Liver (tissue), 9 donors: Measurements from ENCODE around the gene RIPK1. TPM values are rescaled to one million over a fixed set of nuclear protein-coding genes. Genes with fewer than 3 reads are reported as not detected.

ENCODE experiments used
- DNase-seq: peaks from one replicate; pipeline ENCODE4 v3.0.0-alpha.2; 2017; ENCODE audit warnings: low spot score
- H3K27ac ChIP-seq, 2 donors: one replicate each; pipeline ENCODE4 v1.7.0; 2013; ENCODE audit warnings: inconsistent platforms in 2 of 2, low read length in 2 of 2, control low read depth in 1 of 2, low read depth in 1 of 2, mild to moderate bottlenecking in 1 of 2
- H3K27me3 ChIP-seq, 4 donors: one replicate each; pipeline versions ENCODE4 v1.6.1 to v1.7.0; 2013; ENCODE audit warnings: low read length in 3 of 4, inconsistent platforms in 1 of 4, mild to moderate bottlenecking in 1 of 4, moderate library complexity in 1 of 4; ENCODE audit not compliant: control insufficient read depth in 4 of 4, insufficient read depth in 4 of 4
- H3K36me3 ChIP-seq, 4 donors: one replicate each; pipeline versions ENCODE4 v1.6.1 to v1.7.0; 2013; ENCODE audit warnings: low read length in 3 of 4, mild to moderate bottlenecking in 3 of 4, low read depth in 1 of 4, moderate library complexity in 1 of 4; ENCODE audit not compliant: control insufficient read depth in 4 of 4, insufficient read depth in 3 of 4
- H3K4me1 ChIP-seq, 4 donors: one replicate each; pipeline versions ENCODE4 v1.6.1 to v1.7.0; 2013; ENCODE audit warnings: low read length in 3 of 4, mild to moderate bottlenecking in 3 of 4, moderate library complexity in 1 of 4; ENCODE audit not compliant: control insufficient read depth in 4 of 4, insufficient read depth in 4 of 4
- H3K4me3 ChIP-seq, 3 donors: one replicate each; pipeline versions ENCODE4 v1.6.1 to v1.7.0; 2013; ENCODE audit warnings: low read length in 3 of 3, control low read depth in 1 of 3, low read depth in 1 of 3, mild to moderate bottlenecking in 1 of 3
- H3K9ac ChIP-seq, 2 donors: one replicate each; pipeline ENCODE4 v1.7.0; 2013; ENCODE audit warnings: low read length in 2 of 2, mild to moderate bottlenecking in 2 of 2, moderate library complexity in 2 of 2, control low read depth in 1 of 2, low read depth in 1 of 2
- H3K9me3 ChIP-seq, 4 donors: one replicate each; pipeline versions ENCODE4 v1.6.1 to v1.7.0; 2013; ENCODE audit warnings: low read length in 3 of 4; ENCODE audit not compliant: control insufficient read depth in 4 of 4
- EGR1 ChIP-seq, 2 donors: IDR thresholded peaks; 2 replicates each; pipeline ENCODE4 v1.6.1; 2016 to 2018; ENCODE audit warnings: antibody characterized with exemption in 2 of 2, low read depth in 2 of 2
- FOXA1 ChIP-seq: IDR thresholded peaks from 2 replicates; pipeline ENCODE4 v1.6.1; 2016; ENCODE audit warnings: antibody characterized with exemption
- FOXA2 ChIP-seq: IDR thresholded peaks from 2 replicates; pipeline ENCODE4 v1.6.1; 2016; ENCODE audit warnings: antibody characterized with exemption
- GABPA ChIP-seq, 2 donors: IDR thresholded peaks in 1 of 2; conservative IDR thresholded peaks in 1 of 2; 2 replicates each; pipeline ENCODE4 v1.6.1; 2016; ENCODE audit warnings: antibody characterized with exemption in 2 of 2, mild to moderate bottlenecking in 1 of 2, moderate library complexity in 1 of 2
- HNF4A ChIP-seq, 2 donors: conservative IDR thresholded peaks; 2 replicates each; pipeline ENCODE4 v1.6.1; 2016; ENCODE audit warnings: antibody characterized with exemption in 2 of 2, mild to moderate bottlenecking in 2 of 2
- HNF4G ChIP-seq: IDR thresholded peaks from 2 replicates; pipeline ENCODE4 v1.6.1; 2016; ENCODE audit warnings: antibody characterized with exemption
- JUND ChIP-seq, 2 donors: IDR thresholded peaks; 2 replicates each; pipeline ENCODE4 v1.6.1; 2016; ENCODE audit warnings: antibody characterized with exemption in 2 of 2
- NR2F2 ChIP-seq: IDR thresholded peaks from 2 replicates; pipeline ENCODE4 v1.6.1; 2016; ENCODE audit warnings: antibody characterized with exemption
- RAD21 ChIP-seq, 2 donors: IDR thresholded peaks; 2 replicates each; pipeline ENCODE4 v1.6.1; 2016; ENCODE audit warnings: antibody characterized with exemption in 2 of 2, mild to moderate bottlenecking in 2 of 2
- RXRA ChIP-seq, 2 donors: IDR thresholded peaks; 2 replicates each; pipeline ENCODE4 v1.6.1; 2017 to 2018; ENCODE audit warnings: antibody characterized with exemption in 2 of 2, mild to moderate bottlenecking in 1 of 2
- SP1 ChIP-seq: IDR thresholded peaks from 2 replicates; pipeline ENCODE4 v1.6.1; 2018; ENCODE audit warnings: antibody characterized with exemption, mild to moderate bottlenecking
- TAF1 ChIP-seq: conservative IDR thresholded peaks from 2 replicates; pipeline ENCODE4 v1.6.1; 2016; ENCODE audit warnings: antibody characterized with exemption, mild to moderate bottlenecking
- YY1 ChIP-seq: IDR thresholded peaks from 2 replicates; pipeline ENCODE4 v1.6.1; 2016; ENCODE audit warnings: antibody characterized with exemption, mild to moderate bottlenecking
- WGBS: extraction: QIAGEN DNeasy Blood & Tissue Kit; methylation state at CpG from one replicate; pipeline ENCODE4 v1.1.7; 2013; 5-methylcytosine and 5-hydroxymethylcytosine counted together
- polyA plus RNA-seq, 2 donors: library from polyadenylated mRNA; stranded (reverse) in 1 of 2; unstranded in 1 of 2; fragments of 200-250 nt in 1 of 2; fragments of >200 nt in 1 of 2; fragmentation: Nextera tagmentation in 1 of 2; extraction: Ambion mirVana in 1 of 2; gene quantifications; one replicate each; pipeline versions ENCODE4 v1.2.1 to v1.2.3, GENCODE V29; 2013 to 2015
- total RNA-seq, 2 donors: library from RNA; depleted of rRNA; stranded (reverse); fragments of >200 nt; gene quantifications; one replicate each; pipeline ENCODE4 v1.2.3, GENCODE V29; 2014
- TF ChIP-seq, protein P1 (sequence below): fragments of 150-350 bp; IDR thresholded peaks from 2 replicates; pipeline ENCODE4 v1.5.1; 2017; ENCODE audit warnings: improper control_type of control experiment, low read depth, low read length; ENCODE audit not compliant: missing input control
- TF ChIP-seq, protein P2 (sequence below): IDR thresholded peaks from 2 replicates; pipeline ENCODE4 v1.6.1; 2016; ENCODE audit warnings: antibody characterized with exemption
- TF ChIP-seq, protein P3 (sequence below): IDR thresholded peaks from 2 replicates; pipeline ENCODE4 v1.6.1; 2016; ENCODE audit warnings: antibody characterized with exemption
- TF ChIP-seq, protein P4 (sequence below): IDR thresholded peaks from 2 replicates; pipeline ENCODE4 v1.6.1; 2016; ENCODE audit warnings: antibody characterized with exemption, mild to moderate bottlenecking
- TF ChIP-seq, protein P5 (sequence below): IDR thresholded peaks from 2 replicates; pipeline ENCODE4 v1.6.1; 2016; ENCODE audit warnings: antibody characterized with exemption
- donor health status: healthy.
- donor health status: healthy.
- donor health status: healthy.
- donor health status: healthy.
- donor health status: healthy.

RIPK1 gene
- total and polyA plus RNA-seq, 4 donors: 6.7 to 27.2 (median 13.3) TPM

DNA sequence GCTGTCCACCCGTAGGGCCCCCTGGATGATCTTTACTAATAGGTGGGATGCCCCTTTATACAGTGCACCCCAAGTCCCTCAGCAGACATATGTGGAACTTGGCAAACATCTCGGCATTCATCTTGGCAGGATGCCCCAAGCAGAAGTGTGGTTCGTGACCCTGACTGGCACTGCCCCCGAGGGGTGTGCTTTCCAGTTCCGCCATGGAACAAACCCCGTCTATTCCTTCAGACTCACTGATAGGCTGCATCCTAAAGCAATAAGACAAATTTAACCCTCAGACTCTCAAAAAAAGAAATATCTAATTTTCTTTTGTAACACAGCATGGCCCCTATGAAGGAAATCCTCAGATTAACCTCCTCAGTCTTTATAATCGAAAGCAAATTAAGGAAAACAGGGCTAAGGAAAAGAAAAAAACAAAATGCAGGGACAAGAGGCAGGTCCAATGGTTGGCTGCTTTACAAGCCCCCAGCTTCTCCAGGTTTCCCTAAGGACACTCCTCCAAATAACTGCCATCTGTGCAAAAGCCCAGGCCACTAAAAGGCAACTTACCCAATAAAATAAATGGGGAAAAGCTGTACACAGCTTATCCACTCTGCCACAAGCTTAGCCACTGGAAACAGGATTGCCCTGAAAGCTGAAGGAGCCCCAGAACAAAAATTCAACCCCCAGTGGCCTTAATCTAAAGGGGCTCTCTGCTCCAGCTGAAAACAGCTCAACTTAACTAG is 30.5 kb upstream of the RIPK1 start:
- TF ChIP-seq NR2F2 (no peak), FOXA1 (no peak), YY1 (no peak), HNF4A (conservative IDR thresholded peaks at IDR 0.05) (no peak), EGR1 (IDR thresholded peaks at IDR 0.05; ENCODE audit: low read depth in 2 of 2) (no peak)
- TF ChIP-seq, protein P1, sequence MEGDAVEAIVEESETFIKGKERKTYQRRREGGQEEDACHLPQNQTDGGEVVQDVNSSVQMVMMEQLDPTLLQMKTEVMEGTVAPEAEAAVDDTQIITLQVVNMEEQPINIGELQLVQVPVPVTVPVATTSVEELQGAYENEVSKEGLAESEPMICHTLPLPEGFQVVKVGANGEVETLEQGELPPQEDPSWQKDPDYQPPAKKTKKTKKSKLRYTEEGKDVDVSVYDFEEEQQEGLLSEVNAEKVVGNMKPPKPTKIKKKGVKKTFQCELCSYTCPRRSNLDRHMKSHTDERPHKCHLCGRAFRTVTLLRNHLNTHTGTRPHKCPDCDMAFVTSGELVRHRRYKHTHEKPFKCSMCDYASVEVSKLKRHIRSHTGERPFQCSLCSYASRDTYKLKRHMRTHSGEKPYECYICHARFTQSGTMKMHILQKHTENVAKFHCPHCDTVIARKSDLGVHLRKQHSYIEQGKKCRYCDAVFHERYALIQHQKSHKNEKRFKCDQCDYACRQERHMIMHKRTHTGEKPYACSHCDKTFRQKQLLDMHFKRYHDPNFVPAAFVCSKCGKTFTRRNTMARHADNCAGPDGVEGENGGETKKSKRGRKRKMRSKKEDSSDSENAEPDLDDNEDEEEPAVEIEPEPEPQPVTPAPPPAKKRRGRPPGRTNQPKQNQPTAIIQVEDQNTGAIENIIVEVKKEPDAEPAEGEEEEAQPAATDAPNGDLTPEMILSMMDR: no peak
- Histone ChIP-seq H3K27me3 (no peaks in the 10 kb centered on the region), H3K27ac (no peak overlapping the region), H3K36me3 (no peaks in the 10 kb centered on the region), H3K9me3 (no peaks in the 10 kb centered on the region), H3K4me3 (no peak overlapping the region), H3K9ac (no peak overlapping the region), H3K4me1 (no peaks in the 10 kb centered on the region)
- 64% methylated on average over 7 of the region's 7 CpGs for WGBS
- DNase-seq: no peak

DNA sequence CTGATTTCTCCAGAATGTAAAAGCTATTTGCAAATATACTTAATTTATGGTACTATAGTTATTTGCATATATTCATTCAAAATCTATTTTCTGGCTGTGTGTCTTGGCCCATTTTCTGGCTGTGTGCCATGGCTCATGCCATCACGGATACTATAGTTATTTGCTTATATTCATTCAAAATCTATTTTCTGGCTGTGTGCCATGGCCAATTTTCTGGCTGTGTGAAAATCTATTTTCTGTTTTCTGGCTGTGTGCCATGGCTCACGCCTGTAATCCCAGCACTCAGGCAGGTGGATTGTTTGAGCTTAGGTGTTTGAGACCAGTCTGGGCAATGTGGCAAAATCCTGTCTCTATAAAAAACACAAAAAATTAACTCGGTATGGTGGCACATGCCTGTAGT is 28.9 kb upstream of the RIPK1 start:
- TF ChIP-seq EGR1 (IDR thresholded peaks at IDR 0.05; ENCODE audit: low read depth in 2 of 2): no peak
- TF ChIP-seq, protein P2, sequence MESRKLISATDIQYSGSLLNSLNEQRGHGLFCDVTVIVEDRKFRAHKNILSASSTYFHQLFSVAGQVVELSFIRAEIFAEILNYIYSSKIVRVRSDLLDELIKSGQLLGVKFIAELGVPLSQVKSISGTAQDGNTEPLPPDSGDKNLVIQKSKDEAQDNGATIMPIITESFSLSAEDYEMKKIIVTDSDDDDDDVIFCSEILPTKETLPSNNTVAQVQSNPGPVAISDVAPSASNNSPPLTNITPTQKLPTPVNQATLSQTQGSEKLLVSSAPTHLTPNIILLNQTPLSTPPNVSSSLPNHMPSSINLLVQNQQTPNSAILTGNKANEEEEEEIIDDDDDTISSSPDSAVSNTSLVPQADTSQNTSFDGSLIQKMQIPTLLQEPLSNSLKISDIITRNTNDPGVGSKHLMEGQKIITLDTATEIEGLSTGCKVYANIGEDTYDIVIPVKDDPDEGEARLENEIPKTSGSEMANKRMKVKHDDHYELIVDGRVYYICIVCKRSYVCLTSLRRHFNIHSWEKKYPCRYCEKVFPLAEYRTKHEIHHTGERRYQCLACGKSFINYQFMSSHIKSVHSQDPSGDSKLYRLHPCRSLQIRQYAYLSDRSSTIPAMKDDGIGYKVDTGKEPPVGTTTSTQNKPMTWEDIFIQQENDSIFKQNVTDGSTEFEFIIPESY: no peak
- TF ChIP-seq, protein P1: no peak
- TF ChIP-seq RAD21 (IDR thresholded peaks at IDR 0.05): no peak
- TF ChIP-seq SP1: no peak
- TF ChIP-seq, protein P3, sequence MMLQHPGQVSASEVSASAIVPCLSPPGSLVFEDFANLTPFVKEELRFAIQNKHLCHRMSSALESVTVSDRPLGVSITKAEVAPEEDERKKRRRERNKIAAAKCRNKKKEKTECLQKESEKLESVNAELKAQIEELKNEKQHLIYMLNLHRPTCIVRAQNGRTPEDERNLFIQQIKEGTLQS: no peak
- TF ChIP-seq NR2F2: no peak
- TF ChIP-seq, protein P4, sequence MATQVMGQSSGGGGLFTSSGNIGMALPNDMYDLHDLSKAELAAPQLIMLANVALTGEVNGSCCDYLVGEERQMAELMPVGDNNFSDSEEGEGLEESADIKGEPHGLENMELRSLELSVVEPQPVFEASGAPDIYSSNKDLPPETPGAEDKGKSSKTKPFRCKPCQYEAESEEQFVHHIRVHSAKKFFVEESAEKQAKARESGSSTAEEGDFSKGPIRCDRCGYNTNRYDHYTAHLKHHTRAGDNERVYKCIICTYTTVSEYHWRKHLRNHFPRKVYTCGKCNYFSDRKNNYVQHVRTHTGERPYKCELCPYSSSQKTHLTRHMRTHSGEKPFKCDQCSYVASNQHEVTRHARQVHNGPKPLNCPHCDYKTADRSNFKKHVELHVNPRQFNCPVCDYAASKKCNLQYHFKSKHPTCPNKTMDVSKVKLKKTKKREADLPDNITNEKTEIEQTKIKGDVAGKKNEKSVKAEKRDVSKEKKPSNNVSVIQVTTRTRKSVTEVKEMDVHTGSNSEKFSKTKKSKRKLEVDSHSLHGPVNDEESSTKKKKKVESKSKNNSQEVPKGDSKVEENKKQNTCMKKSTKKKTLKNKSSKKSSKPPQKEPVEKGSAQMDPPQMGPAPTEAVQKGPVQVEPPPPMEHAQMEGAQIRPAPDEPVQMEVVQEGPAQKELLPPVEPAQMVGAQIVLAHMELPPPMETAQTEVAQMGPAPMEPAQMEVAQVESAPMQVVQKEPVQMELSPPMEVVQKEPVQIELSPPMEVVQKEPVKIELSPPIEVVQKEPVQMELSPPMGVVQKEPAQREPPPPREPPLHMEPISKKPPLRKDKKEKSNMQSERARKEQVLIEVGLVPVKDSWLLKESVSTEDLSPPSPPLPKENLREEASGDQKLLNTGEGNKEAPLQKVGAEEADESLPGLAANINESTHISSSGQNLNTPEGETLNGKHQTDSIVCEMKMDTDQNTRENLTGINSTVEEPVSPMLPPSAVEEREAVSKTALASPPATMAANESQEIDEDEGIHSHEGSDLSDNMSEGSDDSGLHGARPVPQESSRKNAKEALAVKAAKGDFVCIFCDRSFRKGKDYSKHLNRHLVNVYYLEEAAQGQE: no peak
- no peak for TF ChIP-seq TAF1
- no peak for TF ChIP-seq HNF4A (conservative IDR thresholded peaks at IDR 0.05)
- no peak for TF ChIP-seq RXRA (IDR thresholded peaks at IDR 0.05)
- TF ChIP-seq, protein P5, sequence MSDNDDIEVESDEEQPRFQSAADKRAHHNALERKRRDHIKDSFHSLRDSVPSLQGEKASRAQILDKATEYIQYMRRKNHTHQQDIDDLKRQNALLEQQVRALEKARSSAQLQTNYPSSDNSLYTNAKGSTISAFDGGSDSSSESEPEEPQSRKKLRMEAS: no peak
- TF ChIP-seq YY1: no peak
- no peak for TF ChIP-seq GABPA (IDR thresholded peaks at IDR 0.05 in 1 of 2, conservative IDR thresholded peaks at IDR 0.05 in 1 of 2)
- TF ChIP-seq FOXA1: no peak
- no peak for TF ChIP-seq HNF4G
- no peak for TF ChIP-seq FOXA2
- no peak for TF ChIP-seq JUND (IDR thresholded peaks at IDR 0.05)
- Histone ChIP-seq H3K9ac (no peak overlapping the region), H3K9me3 (no peaks in the 10 kb centered on the region), H3K4me3 (no peak overlapping the region), H3K27me3 (no peaks in the 10 kb centered on the region), H3K27ac (no peak overlapping the region), H3K4me1 (no peaks in the 10 kb centered on the region), H3K36me3 (no peaks in the 10 kb centered on the region)
- WGBS: 64% methylated on average over 3 of the region's 3 CpGs
- no peak for DNase-seq
